ENCODE data around the gene SLMAP. TPM values are rescaled to one million over a fixed set of nuclear protein-coding genes. Genes with fewer than 3 reads are reported as not detected.

SLMAP gene
- total RNA-seq, 1 donor from 2014 or later: 52.0 TPM

DNA sequence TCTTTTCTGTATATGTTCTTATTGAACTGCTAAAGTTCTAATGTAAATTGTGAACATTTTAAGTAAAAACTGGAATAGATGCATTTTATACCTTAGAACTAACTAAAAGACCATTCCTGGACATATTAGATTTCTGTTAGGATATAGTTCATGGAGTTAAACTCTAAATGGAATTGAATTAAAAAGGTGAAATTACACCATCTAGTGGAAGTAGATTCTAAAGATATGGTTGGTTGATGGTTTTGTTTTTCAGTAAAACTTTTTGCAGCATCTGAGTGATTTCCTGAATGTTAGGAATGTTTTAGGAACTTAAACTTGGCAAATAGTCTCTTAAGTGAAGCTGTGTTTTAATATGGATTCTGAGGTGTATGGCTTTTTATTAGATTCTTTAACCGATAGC, 96.8 kb downstream of the SLMAP start:
- no peaks in the 10 kb centered on the region for H3K9me3 Mint-ChIP-seq (ENCODE audit: unreplicated experiment)
- TF ChIP-seq, protein P1, sequence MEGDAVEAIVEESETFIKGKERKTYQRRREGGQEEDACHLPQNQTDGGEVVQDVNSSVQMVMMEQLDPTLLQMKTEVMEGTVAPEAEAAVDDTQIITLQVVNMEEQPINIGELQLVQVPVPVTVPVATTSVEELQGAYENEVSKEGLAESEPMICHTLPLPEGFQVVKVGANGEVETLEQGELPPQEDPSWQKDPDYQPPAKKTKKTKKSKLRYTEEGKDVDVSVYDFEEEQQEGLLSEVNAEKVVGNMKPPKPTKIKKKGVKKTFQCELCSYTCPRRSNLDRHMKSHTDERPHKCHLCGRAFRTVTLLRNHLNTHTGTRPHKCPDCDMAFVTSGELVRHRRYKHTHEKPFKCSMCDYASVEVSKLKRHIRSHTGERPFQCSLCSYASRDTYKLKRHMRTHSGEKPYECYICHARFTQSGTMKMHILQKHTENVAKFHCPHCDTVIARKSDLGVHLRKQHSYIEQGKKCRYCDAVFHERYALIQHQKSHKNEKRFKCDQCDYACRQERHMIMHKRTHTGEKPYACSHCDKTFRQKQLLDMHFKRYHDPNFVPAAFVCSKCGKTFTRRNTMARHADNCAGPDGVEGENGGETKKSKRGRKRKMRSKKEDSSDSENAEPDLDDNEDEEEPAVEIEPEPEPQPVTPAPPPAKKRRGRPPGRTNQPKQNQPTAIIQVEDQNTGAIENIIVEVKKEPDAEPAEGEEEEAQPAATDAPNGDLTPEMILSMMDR (IDR thresholded peaks at IDR 0.05; ENCODE audit: partially characterized antibody, unreplicated experiment): no peak
- H3K27ac Mint-ChIP-seq (ENCODE audit: unreplicated experiment): no peak overlapping the region

DNA sequence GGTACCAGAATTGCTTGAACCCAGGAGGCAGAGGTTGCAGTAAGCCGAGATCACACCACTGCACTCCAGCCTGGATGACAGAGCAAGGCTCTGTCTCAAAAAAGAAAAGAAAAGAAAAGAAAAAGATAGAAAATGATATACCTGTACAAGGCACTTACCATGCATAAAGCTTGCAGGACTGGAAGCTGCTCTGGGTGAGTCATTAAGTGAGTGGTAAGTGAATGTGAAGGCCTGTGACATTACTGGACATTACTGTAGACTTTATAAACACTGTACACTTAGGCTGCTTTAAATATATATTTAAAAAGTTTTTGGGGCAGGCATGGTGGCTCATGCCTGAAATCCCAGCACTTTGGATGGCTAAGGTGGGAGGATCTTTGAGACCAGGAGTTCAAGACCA, 99.2 kb downstream of the SLMAP start:
- no peak for DNase-seq
- Mint-ChIP-seq H3K27me3 (ENCODE audit: unreplicated experiment) (no peaks in the 10 kb centered on the region), H3K4me3 (ENCODE audit: unreplicated experiment) (no peak overlapping the region), H3K9me3 (ENCODE audit: unreplicated experiment) (no peaks in the 10 kb centered on the region), H3K36me3 (ENCODE audit: unreplicated experiment) (no peaks in the 10 kb centered on the region), H3K4me1 (ENCODE audit: low read depth, unreplicated experiment) (no peaks in the 10 kb centered on the region), H3K27ac (ENCODE audit: unreplicated experiment) (no peak overlapping the region)
- TF ChIP-seq, protein P1 (IDR thresholded peaks at IDR 0.05; ENCODE audit: partially characterized antibody, unreplicated experiment): no peak

More for the DNA sequence above, 96.8 kb downstream of the SLMAP start:
- no peak for DNase-seq
- Mint-ChIP-seq H3K4me3 (ENCODE audit: unreplicated experiment) (no peak overlapping the region), H3K27me3 (ENCODE audit: unreplicated experiment) (no peaks in the 10 kb centered on the region), H3K4me1 (ENCODE audit: low read depth, unreplicated experiment) (no peaks in the 10 kb centered on the region), H3K36me3 (ENCODE audit: unreplicated experiment) (no peaks in the 10 kb centered on the region)

DNA sequence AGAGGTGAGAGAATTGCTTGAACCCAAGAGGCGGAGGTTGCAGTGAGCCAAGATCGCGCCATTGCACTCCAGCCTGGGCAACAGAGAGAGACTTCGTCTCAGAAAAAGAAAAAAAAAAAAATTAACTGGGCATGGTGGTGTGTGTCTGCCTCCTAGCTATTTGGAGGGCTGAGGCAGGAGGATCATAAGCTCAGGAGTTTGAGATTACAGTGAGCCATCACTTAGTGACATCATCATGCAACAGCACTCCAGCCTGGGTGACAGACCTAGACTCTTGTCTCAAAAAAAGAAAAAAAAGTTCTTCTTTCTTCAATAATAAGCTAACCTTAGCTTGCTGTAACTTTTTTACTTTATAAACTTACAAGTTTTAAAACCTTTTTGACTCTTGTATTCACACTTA, 99.8 kb downstream of the SLMAP start:
- Mint-ChIP-seq H3K36me3 (ENCODE audit: unreplicated experiment) (no peaks in the 10 kb centered on the region), H3K27me3 (ENCODE audit: unreplicated experiment) (no peaks in the 10 kb centered on the region), H3K9me3 (ENCODE audit: unreplicated experiment) (no peaks in the 10 kb centered on the region), H3K27ac (ENCODE audit: unreplicated experiment) (no peak overlapping the region), H3K4me3 (ENCODE audit: unreplicated experiment) (no peak overlapping the region), H3K4me1 (ENCODE audit: low read depth, unreplicated experiment) (no peaks in the 10 kb centered on the region)
- TF ChIP-seq, protein P1 (IDR thresholded peaks at IDR 0.05; ENCODE audit: partially characterized antibody, unreplicated experiment): no peak
- no peak for DNase-seq

DNA sequence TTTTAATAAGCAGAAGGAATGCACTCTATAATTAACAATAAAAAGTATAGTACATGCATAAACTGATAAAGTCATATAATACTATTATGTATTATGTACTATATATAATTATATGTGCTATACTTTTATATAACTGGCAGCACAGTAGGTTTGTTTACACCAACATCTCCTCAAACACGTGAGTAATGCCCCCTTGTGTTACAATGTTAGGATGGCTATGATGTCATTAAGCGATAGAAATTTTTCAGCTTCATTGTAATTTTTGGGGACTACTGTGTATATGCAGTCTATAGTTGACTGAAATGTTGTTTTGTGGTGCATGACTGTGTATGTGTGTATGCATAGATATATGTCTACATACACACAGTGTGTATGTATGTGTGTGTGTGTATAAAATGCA, 100.6 kb downstream of the SLMAP start:
- Mint-ChIP-seq H3K27me3 (ENCODE audit: unreplicated experiment) (no peaks in the 10 kb centered on the region), H3K36me3 (ENCODE audit: unreplicated experiment) (no peaks in the 10 kb centered on the region), H3K9me3 (ENCODE audit: unreplicated experiment) (no peaks in the 10 kb centered on the region), H3K4me1 (ENCODE audit: low read depth, unreplicated experiment) (no peaks in the 10 kb centered on the region), H3K4me3 (ENCODE audit: unreplicated experiment) (no peak overlapping the region), H3K27ac (ENCODE audit: unreplicated experiment) (no peak overlapping the region)
- TF ChIP-seq, protein P1 (IDR thresholded peaks at IDR 0.05; ENCODE audit: partially characterized antibody, unreplicated experiment): no peak
- DNase-seq: no peak

DNA sequence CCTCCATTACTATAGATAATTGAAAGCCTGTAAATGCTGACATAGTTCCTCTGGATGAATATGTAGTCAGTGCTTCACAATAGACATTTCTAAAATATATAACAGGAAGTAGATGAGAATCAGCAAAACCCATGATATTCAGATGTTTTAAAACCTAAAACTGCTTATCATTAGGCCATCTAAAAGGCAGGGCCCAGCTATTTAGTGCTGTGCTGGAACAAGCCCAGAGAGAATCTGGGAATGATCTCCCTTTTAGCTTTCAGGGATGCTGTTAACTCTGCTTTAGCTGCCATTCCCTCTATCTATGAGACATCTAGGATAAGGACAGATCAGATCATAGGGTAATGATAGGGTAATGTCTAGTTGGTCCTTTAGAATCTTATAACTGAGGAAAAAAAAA, 106.8 kb downstream of the SLMAP start:
- H3K27me3 Mint-ChIP-seq (ENCODE audit: unreplicated experiment): no peaks in the 10 kb centered on the region
- no peak overlapping the region for H3K4me3 Mint-ChIP-seq (ENCODE audit: unreplicated experiment)
- DNase-seq: no peak
- TF ChIP-seq, protein P1 (IDR thresholded peaks at IDR 0.05; ENCODE audit: partially characterized antibody, unreplicated experiment): no peak
- H3K36me3 Mint-ChIP-seq (ENCODE audit: unreplicated experiment): no peaks in the 10 kb centered on the region
- no peaks in the 10 kb centered on the region for H3K9me3 Mint-ChIP-seq (ENCODE audit: unreplicated experiment)
- H3K27ac Mint-ChIP-seq (ENCODE audit: unreplicated experiment): no peak overlapping the region
- no peaks in the 10 kb centered on the region for H3K4me1 Mint-ChIP-seq (ENCODE audit: low read depth, unreplicated experiment)

Measured in glutamatergic neuron (in vitro differentiated cells).